Measurements from ENCODE around the gene SLC38A8.

The SLC38A8 gene

GRCh38 chr16:83967838-83968305 lies 74.7 kb downstream of the SLC38A8 start, which contains the start of gene NECAB2:
NECAB2 (plus strand) TSS chr16:83968244; CDS start chr16:83968649, 405 bp downstream.
- DNase-seq, result peak; percentile 4

- no peak for DNase-seq
Measured at GRCh38 chr16:83967091-83967490, 75.5 kb downstream of the SLC38A8 start.

GRCh38 chr16:83966153-83966696 lies 76.4 kb downstream of the SLC38A8 start:
- DNase-seq, result no peak

DNA sequence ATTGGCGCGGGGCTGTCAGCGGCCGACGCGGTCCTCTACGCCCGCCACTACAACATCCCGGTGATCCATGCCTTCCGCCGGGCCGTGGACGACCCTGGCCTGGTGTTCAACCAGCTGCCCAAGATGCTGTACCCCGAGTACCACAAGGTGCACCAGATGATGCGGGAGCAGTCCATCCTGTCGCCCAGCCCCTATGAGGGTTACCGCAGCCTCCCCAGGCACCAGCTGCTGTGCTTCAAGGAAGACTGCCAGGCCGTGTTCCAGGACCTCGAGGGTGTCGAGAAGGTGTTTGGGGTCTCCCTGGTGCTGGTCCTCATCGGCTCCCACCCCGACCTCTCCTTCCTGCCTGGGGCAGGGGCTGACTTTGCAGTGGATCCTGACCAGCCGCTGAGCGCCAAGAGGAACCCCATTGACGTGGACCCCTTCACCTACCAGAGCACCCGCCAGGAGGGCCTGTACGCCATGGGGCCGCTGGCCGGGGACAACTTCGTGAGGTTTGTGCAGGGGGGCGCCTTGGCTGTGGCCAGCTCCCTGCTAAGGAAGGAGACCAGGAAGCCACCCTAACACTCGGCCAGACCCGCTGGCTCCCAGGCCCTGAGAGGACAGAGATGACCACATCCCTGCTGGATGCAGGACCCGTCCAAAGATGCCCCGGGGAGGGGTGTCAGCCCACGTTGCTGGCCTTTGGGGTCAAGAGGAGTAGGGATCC lies 77.0 kb downstream of the SLC38A8 start:
- no peak for DNase-seq

DNA sequence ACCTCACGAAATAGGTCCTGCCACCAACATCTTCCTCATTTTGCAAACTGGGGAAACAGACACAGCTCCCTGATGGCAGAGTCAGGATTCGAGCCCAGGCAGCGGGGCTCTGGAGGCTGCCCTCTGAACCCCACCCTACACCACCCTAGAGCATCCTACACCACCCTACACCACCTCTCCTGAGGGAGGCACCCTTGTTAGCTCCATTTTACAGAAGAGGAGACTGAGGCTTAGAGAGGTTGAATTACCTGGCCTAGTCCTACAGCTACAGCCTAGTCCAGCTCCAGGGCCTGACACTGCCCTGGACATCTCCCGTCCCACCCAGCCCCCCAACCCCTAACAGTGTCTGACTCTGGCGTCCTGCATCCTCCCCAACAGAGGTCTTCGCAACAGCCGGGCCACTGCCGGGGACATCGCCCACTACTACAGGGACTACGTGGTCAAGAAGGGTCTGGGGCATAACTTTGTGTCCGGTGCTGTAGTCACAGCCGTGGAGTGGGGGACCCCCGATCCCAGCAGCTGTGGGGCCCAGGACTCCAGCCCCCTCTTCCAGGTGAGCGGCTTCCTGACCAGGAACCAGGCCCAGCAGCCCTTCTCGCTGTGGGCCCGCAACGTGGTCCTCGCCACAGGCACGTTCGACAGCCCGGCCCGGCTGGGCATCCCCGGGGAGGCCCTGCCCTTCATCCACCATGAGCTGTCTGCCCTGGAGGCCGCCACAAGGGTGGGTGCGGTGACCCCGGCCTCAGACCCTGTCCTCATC lies 77.7 kb downstream of the SLC38A8 start:
- DNase-seq, result no peak

DNA sequence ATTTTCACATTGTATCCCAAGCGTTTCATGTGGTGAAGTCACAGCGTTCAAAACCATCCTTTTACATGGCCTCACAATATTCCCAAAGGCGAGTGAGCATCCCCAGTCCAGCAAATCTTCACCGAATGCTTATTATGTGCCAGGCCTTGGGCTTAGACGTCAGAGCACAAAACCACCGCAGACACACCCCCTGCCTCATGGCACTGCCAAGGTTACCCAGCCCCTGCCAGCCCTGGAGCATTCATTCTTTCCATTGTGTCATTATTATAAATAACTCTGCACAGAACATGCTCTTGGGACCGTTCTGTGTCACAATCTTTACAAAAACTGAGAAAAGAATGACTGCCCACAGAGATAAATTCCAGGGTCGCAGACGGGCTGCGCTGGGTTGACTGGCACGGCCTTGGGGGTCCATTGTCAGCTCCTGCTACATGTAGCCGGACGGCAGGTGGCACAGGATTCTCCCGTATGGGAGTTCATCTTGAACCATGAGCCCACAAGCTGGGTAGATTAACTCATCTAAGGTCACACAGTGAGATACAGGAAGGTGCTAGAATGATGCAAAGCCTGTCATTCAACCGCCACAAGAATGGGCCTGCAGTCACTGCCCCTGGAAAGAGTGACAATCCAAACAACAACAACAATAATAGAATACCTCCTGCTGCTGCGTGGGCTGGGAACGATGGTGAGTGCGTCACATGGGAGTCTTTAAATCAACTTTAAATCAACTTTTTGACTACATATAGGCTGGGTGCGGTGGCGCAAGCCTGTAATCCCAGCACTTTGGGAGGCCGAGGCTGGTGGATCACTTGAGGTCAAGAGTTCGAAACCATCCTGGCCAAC lies 79.1 kb downstream of the SLC38A8 start:
- no peak for DNase-seq

GRCh38 chr16:83961591-83961990 lies 81.0 kb downstream of the SLC38A8 start:
- no peak for DNase-seq

DNA sequence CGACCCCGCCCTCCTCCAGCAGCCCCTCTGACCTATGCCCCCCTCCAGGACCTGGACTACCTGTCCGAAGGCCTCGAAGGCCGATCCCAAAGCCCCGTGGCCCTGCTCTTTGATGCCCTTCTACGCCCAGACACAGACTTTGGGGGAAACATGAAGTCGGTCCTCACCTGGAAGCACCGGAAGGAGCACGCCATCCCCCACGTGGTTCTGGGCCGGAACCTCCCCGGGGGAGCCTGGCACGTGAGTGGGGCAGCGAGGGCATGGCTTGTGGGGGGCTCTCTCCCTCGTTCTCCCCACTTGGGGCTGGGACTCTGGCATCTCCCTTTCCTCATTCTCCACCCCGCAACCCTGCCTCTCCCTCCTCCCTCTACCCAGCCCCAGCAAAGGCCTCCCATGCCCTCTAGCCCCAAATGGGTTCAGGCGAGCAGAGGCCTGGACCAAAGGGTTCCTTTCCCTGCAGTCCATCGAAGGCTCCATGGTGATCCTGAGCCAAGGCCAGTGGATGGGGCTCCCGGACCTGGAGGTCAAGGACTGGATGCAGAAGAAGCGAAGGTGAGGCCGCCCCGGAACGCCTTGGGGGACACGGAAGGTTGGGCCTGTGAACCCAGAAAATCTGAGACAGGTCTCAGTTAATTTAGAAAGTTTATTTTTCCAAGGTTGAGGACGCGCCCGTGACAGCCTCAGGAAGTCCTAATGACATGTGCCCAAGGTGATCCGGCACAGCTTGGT lies 81.9 kb downstream of the SLC38A8 start:
- no peak for DNase-seq

Measured in NCI-H1092 treated with DMSO at 0.1 percent for 48 hours (cell line).